ENCODE data around the gene SLC66A1. TPM values are rescaled to one million over a fixed set of nuclear protein-coding genes. Genes with fewer than 3 reads are reported as not detected.

Gene SLC66A1
- total RNA-seq, 1 donor from 2014 or later, result 18.8 TPM

DNA sequence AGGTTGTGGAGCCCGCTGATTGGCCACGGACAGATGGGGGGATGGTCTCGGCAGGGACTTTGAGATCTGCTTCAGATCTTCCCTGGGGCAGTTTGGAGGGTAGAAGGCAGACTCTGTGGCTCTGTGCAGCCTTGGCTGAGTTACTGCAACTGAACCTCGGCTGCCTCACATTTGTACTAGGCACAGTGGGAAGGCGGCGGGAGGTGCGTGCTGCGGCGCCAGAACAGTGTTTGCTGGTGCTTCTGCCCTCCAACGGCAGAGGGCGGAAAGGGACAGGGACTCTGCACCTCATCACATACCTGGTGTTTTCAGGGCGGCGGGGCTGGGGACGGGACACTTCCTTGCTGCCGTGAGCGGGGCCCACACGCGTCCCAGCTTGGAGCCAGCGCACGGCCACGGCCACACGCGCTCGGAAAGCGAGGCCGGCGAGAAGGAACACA is 26.2 kb downstream of the SLC66A1 start:
- H3K4me3 Mint-ChIP-seq (ENCODE audit: unreplicated experiment), result no peak overlapping the region
- no peak overlapping the region for H3K27ac Mint-ChIP-seq (ENCODE audit: unreplicated experiment)
- H3K4me1 Mint-ChIP-seq (ENCODE audit: low read depth), result peaks cover 3% of the 10 kb centered on the region
- DNase-seq (ENCODE audit: low spot score), result no peak
- H3K27me3 Mint-ChIP-seq (ENCODE audit: low read depth), result no peaks in the 10 kb centered on the region
- TF ChIP-seq, protein P1, sequence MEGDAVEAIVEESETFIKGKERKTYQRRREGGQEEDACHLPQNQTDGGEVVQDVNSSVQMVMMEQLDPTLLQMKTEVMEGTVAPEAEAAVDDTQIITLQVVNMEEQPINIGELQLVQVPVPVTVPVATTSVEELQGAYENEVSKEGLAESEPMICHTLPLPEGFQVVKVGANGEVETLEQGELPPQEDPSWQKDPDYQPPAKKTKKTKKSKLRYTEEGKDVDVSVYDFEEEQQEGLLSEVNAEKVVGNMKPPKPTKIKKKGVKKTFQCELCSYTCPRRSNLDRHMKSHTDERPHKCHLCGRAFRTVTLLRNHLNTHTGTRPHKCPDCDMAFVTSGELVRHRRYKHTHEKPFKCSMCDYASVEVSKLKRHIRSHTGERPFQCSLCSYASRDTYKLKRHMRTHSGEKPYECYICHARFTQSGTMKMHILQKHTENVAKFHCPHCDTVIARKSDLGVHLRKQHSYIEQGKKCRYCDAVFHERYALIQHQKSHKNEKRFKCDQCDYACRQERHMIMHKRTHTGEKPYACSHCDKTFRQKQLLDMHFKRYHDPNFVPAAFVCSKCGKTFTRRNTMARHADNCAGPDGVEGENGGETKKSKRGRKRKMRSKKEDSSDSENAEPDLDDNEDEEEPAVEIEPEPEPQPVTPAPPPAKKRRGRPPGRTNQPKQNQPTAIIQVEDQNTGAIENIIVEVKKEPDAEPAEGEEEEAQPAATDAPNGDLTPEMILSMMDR (IDR thresholded peaks at IDR 0.05), result peak; percentile 38
- peaks cover 20% of the 10 kb centered on the region for H3K36me3 Mint-ChIP-seq (ENCODE audit: low read depth)
- H3K9me3 Mint-ChIP-seq (ENCODE audit: low read depth), result no peaks in the 10 kb centered on the region

DNA sequence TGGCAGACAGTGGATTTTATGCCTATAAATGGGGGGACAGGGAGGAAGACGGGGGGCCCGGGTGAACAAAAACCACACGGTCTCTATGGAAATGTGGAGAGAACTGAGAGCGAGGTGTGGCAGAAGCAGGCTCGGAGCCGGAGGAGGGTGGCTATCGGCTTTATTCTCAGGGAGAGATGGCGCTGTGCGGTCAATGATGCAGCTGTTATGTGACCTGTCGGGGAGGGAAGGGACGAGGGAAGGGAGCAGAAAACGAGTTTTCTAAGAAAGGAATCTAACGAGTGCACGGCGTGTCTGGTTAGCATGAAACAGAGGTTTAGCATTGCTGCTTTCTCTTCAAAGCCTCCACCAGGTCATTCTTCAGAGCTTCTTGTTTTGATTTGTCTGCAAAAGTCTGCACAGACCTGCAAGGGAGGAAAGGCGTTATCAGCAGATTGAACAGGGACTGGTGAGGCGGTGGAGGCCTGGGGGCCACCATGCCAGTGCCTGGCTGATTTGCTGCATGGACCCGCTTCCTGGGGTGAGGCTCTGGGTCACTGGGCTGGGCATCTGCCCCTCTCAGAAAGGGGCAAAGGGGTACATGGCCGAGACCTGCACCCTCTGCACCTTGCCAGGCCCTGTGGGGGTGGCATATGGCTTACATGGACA is 27.2 kb downstream of the SLC66A1 start:
- H3K27me3 Mint-ChIP-seq (ENCODE audit: low read depth), result no peaks in the 10 kb centered on the region
- DNase-seq (ENCODE audit: low spot score), result no peak
- H3K4me3 Mint-ChIP-seq (ENCODE audit: unreplicated experiment), result no peak overlapping the region
- TF ChIP-seq, protein P1 (IDR thresholded peaks at IDR 0.05), result no peak
- no peaks in the 10 kb centered on the region for H3K9me3 Mint-ChIP-seq (ENCODE audit: low read depth)
- H3K4me1 Mint-ChIP-seq (ENCODE audit: low read depth), result peaks cover 3% of the 10 kb centered on the region
- peaks cover 25% of the 10 kb centered on the region for H3K36me3 Mint-ChIP-seq (ENCODE audit: low read depth)
- no peak overlapping the region for H3K27ac Mint-ChIP-seq (ENCODE audit: unreplicated experiment)

DNA sequence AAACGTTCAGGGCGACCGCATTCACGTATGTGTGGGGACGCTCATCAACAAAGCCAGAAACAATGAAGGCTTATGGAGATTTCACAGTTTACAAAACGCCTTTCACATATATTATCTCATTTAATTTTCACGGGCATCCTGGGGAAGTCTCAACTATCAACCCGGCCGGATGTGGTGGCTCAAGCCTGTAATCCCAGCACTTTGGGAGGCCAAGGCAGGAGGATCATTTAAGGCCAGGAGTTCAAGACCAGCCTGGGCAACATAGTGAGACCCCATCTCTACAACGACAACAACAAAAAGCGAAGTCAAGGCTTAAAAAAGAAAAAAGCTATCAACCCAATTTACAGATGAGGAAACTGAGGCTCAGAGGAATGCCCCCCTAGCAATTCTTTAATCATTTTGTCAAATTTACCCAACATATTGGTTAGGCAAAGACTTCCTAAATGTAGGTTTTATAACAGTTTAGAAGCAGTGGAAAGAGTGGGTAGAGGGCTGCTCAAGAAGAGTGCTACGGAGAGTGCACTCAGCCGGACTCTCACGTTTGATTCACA is 28.3 kb downstream of the SLC66A1 start:
- DNase-seq (ENCODE audit: low spot score), result no peak

DNA sequence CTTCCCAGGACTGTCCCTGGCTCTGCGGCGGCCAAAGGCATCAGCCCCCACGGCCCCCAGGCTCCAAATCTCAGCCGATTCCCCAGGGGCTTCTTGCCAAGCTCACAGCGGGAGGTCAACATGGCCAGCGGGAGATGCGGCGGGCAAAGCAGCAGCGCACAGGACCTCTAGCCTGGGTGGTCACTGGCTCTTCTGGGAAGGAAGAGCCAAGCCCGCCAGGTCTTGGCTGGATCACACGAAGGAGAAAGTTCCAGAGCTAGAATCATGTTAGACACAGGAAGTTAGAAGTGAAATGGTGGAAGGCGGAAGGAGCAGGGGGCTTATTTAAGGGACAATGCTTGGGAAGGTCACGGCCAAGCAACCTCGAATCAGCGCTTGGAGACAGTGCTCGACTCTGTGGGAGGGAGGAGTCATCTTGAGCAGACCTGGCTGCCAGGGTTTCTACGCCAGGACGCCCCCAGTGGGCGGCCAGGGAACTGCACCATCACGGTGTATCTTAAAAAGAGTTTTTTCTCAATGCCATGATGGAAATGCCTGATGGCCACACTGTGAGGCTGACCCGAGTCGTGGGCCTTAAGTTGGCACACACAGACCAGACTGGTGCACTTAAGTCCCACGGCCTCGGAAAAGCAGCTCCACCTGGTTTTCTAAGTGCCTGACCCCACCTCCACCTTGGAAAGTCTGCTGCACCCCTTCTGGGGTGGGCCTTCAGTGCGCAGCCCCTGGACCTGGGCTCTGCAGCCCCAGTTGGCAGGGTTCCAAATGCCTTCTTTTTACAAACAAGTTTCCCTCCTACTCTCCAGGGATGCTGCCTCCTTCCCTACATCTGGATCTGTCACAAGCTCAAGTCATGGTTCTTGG is 29.3 kb downstream of the SLC66A1 start:
- Mint-ChIP-seq H3K9me3 (ENCODE audit: low read depth) (no peaks in the 10 kb centered on the region), H3K4me3 (ENCODE audit: unreplicated experiment) (no peak overlapping the region), H3K36me3 (ENCODE audit: low read depth) (peaks cover 31% of the 10 kb centered on the region), H3K27me3 (ENCODE audit: low read depth) (no peaks in the 10 kb centered on the region), H3K27ac (ENCODE audit: unreplicated experiment) (no peak overlapping the region), H3K4me1 (ENCODE audit: low read depth) (peaks cover 3% of the 10 kb centered on the region)
- DNase-seq (ENCODE audit: low spot score), result no peak
- TF ChIP-seq, protein P1 (IDR thresholded peaks at IDR 0.05), result peak; percentile 86

More for the DNA sequence above, 28.3 kb downstream of the SLC66A1 start:
- H3K4me1 Mint-ChIP-seq (ENCODE audit: low read depth), result peaks cover 3% of the 10 kb centered on the region
- TF ChIP-seq, protein P1 (IDR thresholded peaks at IDR 0.05), result no peak
- H3K4me3 Mint-ChIP-seq (ENCODE audit: unreplicated experiment), result no peak overlapping the region
- H3K27ac Mint-ChIP-seq (ENCODE audit: unreplicated experiment), result peak overlapping the region; percentile 36
- H3K9me3 Mint-ChIP-seq (ENCODE audit: low read depth), result no peaks in the 10 kb centered on the region
- no peaks in the 10 kb centered on the region for H3K27me3 Mint-ChIP-seq (ENCODE audit: low read depth)
- peaks cover 27% of the 10 kb centered on the region for H3K36me3 Mint-ChIP-seq (ENCODE audit: low read depth)

DNA sequence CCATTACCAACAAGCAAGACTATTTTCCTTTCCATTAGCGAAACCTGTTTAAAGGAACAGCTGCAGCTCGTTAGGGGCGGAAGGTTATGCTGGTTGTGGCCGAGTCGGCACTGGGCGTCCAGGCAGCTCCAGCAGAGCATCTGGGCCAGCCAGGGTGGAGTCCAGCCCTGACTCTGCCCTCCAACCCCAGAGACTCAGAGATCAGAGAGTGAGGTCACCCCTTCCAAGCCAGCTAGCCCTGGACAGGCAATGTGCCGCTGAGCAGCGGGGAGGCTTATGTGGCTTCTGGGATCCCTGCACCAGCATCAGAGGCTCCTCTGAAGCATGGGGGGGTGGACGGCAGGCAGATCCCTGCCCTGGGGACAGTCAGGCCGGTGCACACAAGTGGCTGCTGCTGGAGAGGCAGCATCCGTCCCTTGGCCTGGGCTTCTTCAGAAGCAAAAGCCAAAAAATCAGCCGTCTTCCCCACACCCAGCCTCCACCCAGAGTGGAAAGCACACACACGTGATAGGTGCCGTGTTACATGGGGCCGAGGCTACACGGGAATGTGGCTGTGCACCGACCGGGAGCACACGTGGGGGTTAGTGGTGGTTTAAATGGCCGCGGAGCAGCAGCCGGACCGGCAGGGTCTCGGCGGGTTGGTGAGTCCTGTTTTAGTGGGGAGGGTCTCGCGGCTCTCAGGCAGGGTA is 30.1 kb downstream of the SLC66A1 start:
- H3K9me3 Mint-ChIP-seq (ENCODE audit: low read depth), result no peaks in the 10 kb centered on the region
- H3K4me3 Mint-ChIP-seq (ENCODE audit: unreplicated experiment), result no peak overlapping the region
- H3K4me1 Mint-ChIP-seq (ENCODE audit: low read depth), result peaks cover 3% of the 10 kb centered on the region
- DNase-seq (ENCODE audit: low spot score), result no peak
- no peak overlapping the region for H3K27ac Mint-ChIP-seq (ENCODE audit: unreplicated experiment)
- TF ChIP-seq, protein P1 (IDR thresholded peaks at IDR 0.05), result no peak
- H3K36me3 Mint-ChIP-seq (ENCODE audit: low read depth), result peaks cover 31% of the 10 kb centered on the region
- H3K27me3 Mint-ChIP-seq (ENCODE audit: low read depth), result no peaks in the 10 kb centered on the region
